GM12878 (cell line): ENCODE results near the gene GNAO1. TPM values are rescaled to one million over a fixed set of nuclear protein-coding genes. Genes with fewer than 3 reads are reported as not detected.

ENCODE experiments used
- ATAC-seq: fragments of 200-7000 bp; cut with Tn5 transposase; 3 replicates; pipeline ENCODE4 v1.9.1; 2020; ENCODE audit warnings: mild to moderate bottlenecking, moderate library complexity
- BruUV-seq: library from RNA; stranded (reverse); fragments of 400-500 nt; replicated peaks from 2 replicates; lab custom pipeline; 2021; lab: Mats Ljungman, UMichigan
- CTCF ChIA-PET: fragments of 300-600 bp; sonication (Branson Sonifier 250); formaldehyde crosslinking; extraction: SDS; loops from one replicate; lab custom pipeline; 2021; ENCODE audit warnings: inconsistent platforms; lab: Yijun Ruan, JAX
- POLR2A ChIA-PET: fragments of 350-600 bp; formaldehyde crosslinking; extraction: SDS; loops from one replicate; lab custom pipeline; 2021; ENCODE audit warnings: inconsistent platforms; lab: Charles Lee
- RAD21 ChIA-PET: fragments of 300-600 bp; sonication (Branson Sonifier 250); formaldehyde crosslinking; loops from one replicate; lab custom pipeline; 2023; ENCODE audit warnings: antibody characterized with exemption; ENCODE audit not compliant: unreplicated experiment; lab: Charles Lee
- SMC1A ChIA-PET: fragments of 300-600 bp; sonication (Branson Sonifier 250); formaldehyde crosslinking; loops from one replicate; lab custom pipeline; 2023; ENCODE audit not compliant: unreplicated experiment, uncharacterized antibody; lab: Charles Lee
- DNase-seq: peaks from one replicate; pipeline ENCODE4 v3.0.0-alpha.2; 2011; ENCODE audit warnings: low read depth, low spot score
- FAIRE-seq: peaks from 3 replicates; lab custom pipeline; 2011; peaks lifted over from hg19 to GRCh38; lab: Jason Lieb, UNC
- H2AFZ ChIP-seq: 2 replicates; pipeline ENCODE4 v1.6.0; 2011; ENCODE audit warnings: low read depth, low read length, control low read depth; ENCODE audit not compliant: control insufficient read depth
- H3K27ac ChIP-seq: 2 replicates; pipeline ENCODE4 v1.5.1; 2011; ENCODE audit warnings: control low read depth; ENCODE audit not compliant: control insufficient read depth, insufficient read depth
- H3K27me3 ChIP-seq, 2 experiments: replicated peaks in 1 of 2; 2 replicates each; pipeline versions ENCODE4 v1.6.0 to v1.6.1; 2011; ENCODE audit warnings: low read length in 1 of 2; ENCODE audit not compliant: control insufficient read depth in 2 of 2, insufficient read depth in 2 of 2
- H3K36me3 ChIP-seq, 2 experiments: 2 replicates each; pipeline ENCODE4 v1.5.1; 2011; ENCODE audit warnings: low read length in 1 of 2; ENCODE audit not compliant: control insufficient read depth in 2 of 2, insufficient read depth in 2 of 2
- H3K4me1 ChIP-seq: 2 replicates; pipeline ENCODE4 v1.6.1; 2011; ENCODE audit warnings: mild to moderate bottlenecking, low read length, moderate library complexity, mixed read lengths; ENCODE audit not compliant: control insufficient read depth, insufficient read depth
- H3K4me2 ChIP-seq: 2 replicates; pipeline ENCODE4 v1.6.0; 2011; ENCODE audit warnings: control low read depth; ENCODE audit not compliant: control insufficient read depth, insufficient read depth
- H3K4me3 ChIP-seq: fragments of 200-600 bp; sonication (generic); 2 replicates; pipeline ENCODE4 v1.5.1; 2016
- H3K79me2 ChIP-seq: 2 replicates; pipeline ENCODE4 v1.6.0; 2011; ENCODE audit warnings: low read length; ENCODE audit not compliant: control insufficient read depth, insufficient read depth
- H3K9ac ChIP-seq: 2 replicates; pipeline ENCODE4 v1.8.0; 2011; ENCODE audit warnings: low read length, control low read depth, mixed read lengths; ENCODE audit not compliant: control insufficient read depth, insufficient read depth
- H3K9me3 ChIP-seq: replicated peaks from 3 replicates; pipeline ENCODE4 v1.5.1; 2011; ENCODE audit warnings: mild to moderate bottlenecking, low read length; ENCODE audit not compliant: control insufficient read depth, insufficient read depth
- H4K20me1 ChIP-seq: 2 replicates; pipeline ENCODE4 v1.6.0; 2011; ENCODE audit not compliant: control insufficient read depth, insufficient read depth
- BACH1 ChIP-seq: fragments of 450-650 bp; IDR thresholded peaks from 2 replicates; pipeline ENCODE4 v1.6.1; 2017; ENCODE audit warnings: mild to moderate bottlenecking, borderline replicate concordance
- BCLAF1 ChIP-seq: fragments of 450-650 bp; IDR thresholded peaks from 2 replicates; pipeline ENCODE4 v1.6.1; 2017; ENCODE audit warnings: antibody characterized with exemption, mild to moderate bottlenecking, moderate library complexity
- JUNB ChIP-seq: IDR thresholded peaks from 2 replicates; pipeline ENCODE4 v1.6.1; 2016; ENCODE audit warnings: antibody characterized with exemption, mild to moderate bottlenecking
- MTA3 ChIP-seq: IDR thresholded peaks from 2 replicates; pipeline ENCODE4 v1.6.1; 2012; ENCODE audit warnings: low read length, inconsistent platforms, borderline replicate concordance
- NFXL1 ChIP-seq: fragments of 450-650 bp; IDR thresholded peaks from 2 replicates; pipeline ENCODE4 v1.6.1; 2017; ENCODE audit warnings: antibody characterized with exemption, mild to moderate bottlenecking, borderline replicate concordance
- SUZ12 ChIP-seq: fragments of 200-600 bp; sonication (generic); IDR thresholded peaks from one replicate; pipeline ENCODE4 v1.6.1; 2018; ENCODE audit warnings: antibody characterized with exemption, mild to moderate bottlenecking; ENCODE audit not compliant: unreplicated experiment
- USF1 ChIP-seq: IDR thresholded peaks from 2 replicates; pipeline ENCODE4 v1.6.1; 2011; ENCODE audit warnings: borderline replicate concordance, low read depth, mild to moderate bottlenecking, moderate library complexity, mixed read lengths, low read length; ENCODE audit not compliant: insufficient read depth; ENCODE audit errors: extremely low read length
- WRNIP1 ChIP-seq: IDR thresholded peaks from 2 replicates; pipeline ENCODE4 v1.6.1; 2011; ENCODE audit warnings: low read depth, low read length, improper control_type of control experiment, borderline replicate concordance
- ZBED1 ChIP-seq: IDR thresholded peaks from 2 replicates; pipeline ENCODE4 v1.6.1; 2016; ENCODE audit warnings: borderline replicate concordance
- ZBTB11 ChIP-seq: fragments of 450-650 bp; formaldehyde crosslinking; IDR thresholded peaks from 2 replicates; pipeline ENCODE4 v1.5.0; 2022; ENCODE audit warnings: mild to moderate bottlenecking, missing genetic modification characterization
- WGBS: methylation state at CpG from one replicate; pipeline ENCODE4 v1.1.6; 2016; ENCODE audit warnings: low lambda C conversion rate; ENCODE audit not compliant: insufficient replicate concordance, insufficient coverage; ENCODE audit errors: missing lambda C conversion rate; 5-methylcytosine and 5-hydroxymethylcytosine counted together
- in situ Hi-C: fragments of 300-500 bp; cut with MboI; formaldehyde crosslinking; loops from 9 replicates; pipeline ENCODE4 v1.14.3; 2018; ENCODE audit warnings: mixed read lengths
- intact Hi-C: fragments of 100-400 bp; cut with micrococcal nuclease; formaldehyde crosslinking; loops from one replicate; pipeline ENCODE4 v1.14.2; 2022; ENCODE audit not compliant: unreplicated experiment
- polyA plus RNA-seq, 11 experiments: library from polyadenylated mRNA; depleted of rRNA in 4 of 11; unstranded in 6 of 11; stranded (reverse) in 5 of 11; fragments of >200 nt; fragmentation: Nextera tagmentation in 4 of 11; fragmentation: Illumina TruSeq in 1 of 11; extraction: Ambion mirVana in 4 of 11; extraction: Trizol in 1 of 11; gene quantifications; 1 replicate in 1 of 11; 2 replicates in 10 of 11; pipeline versions ENCODE4 v1.2.1 to v1.2.3, GENCODE V29; 2011 to 2016; ENCODE audit warnings: inconsistent platforms in 2 of 11, missing spikeins in 2 of 11, low read depth in 1 of 11
- total RNA-seq, 4 experiments: library from RNA; depleted of rRNA in 3 of 4; stranded (reverse); fragments of >200 nt in 3 of 4; fragmentation: Illumina TruSeq in 1 of 4; extraction: Trizol in 1 of 4; gene quantifications; 2 replicates each; pipeline versions ENCODE4 v1.2.1 to v1.2.3, GENCODE V29; 2013 to 2021

GNAO1 gene
- total and polyA plus RNA-seq, 10 of the 15 experiments (the other 5 are each of a cell fraction or from before 2014, with no cell fraction given) = 0.05 to 0.28 (median 0.14) TPM; not detected in 6

GRCh38 chr16:56259425-56259779 lies 68.1 kb downstream of the GNAO1 start:
- no TSS peak for BruUV-seq
- no peak for ATAC-seq
- POLR2A ChIA-PET = no interaction called here

GRCh38 chr16:56260378-56261160 lies 69.3 kb downstream of the GNAO1 start:
- FAIRE-seq (no peak), ATAC-seq (no peak), DNase-seq (no peak)
- 33% methylated on average over 13 of the region's 13 CpGs for WGBS
- Histone ChIP-seq H3K27ac (no peak overlapping the region), H3K4me1 (no peaks in the 10 kb centered on the region), H3K9me3 (no peaks in the 10 kb centered on the region), H3K4me2 (no peak overlapping the region), H3K79me2 (no peaks in the 10 kb centered on the region), H3K4me3 (no peak overlapping the region), H2AFZ (no peak overlapping the region), H3K9ac (no peak overlapping the region), H3K27me3 (peaks cover 5 to 10% of the 10 kb centered on the region in 2 experiments; a peak in 3 of 4 replicates), H3K36me3 (no peaks in the 10 kb centered on the region), H4K20me1 (no peaks in the 10 kb centered on the region; the same call in 1 of the 2 replicates)
- ChIA-PET RAD21 (no interaction called here), CTCF (interaction anchor here (1.0 kb wide), 1 partner anchor 58 kb away, joined by 4 read pairs; no protein-coding TSS in a partner anchor), SMC1A (no interaction called here), POLR2A (no interaction called here)
- no TSS peak for BruUV-seq
- intact Hi-C loops (no loop called here), in situ Hi-C loops (no loop called here)
- TF ChIP-seq USF1 = no peak
- no peak for TF ChIP-seq BCLAF1
- no peak for TF ChIP-seq SUZ12
- no peak for TF ChIP-seq ZBTB11 (CRISPR knock-in tag)

More at GRCh38 chr16:56259425-56259779, 68.1 kb downstream of the GNAO1 start:
- RAD21 ChIA-PET = interaction anchor here (1.2 kb wide), 1 partner anchor 61 kb away, joined by 3 read pairs; no protein-coding TSS in a partner anchor
- no peaks in the 10 kb centered on the region; the same call in 1 of the 2 replicates for H4K20me1 ChIP-seq
- in situ Hi-C loops = no loop called here
- H3K4me2 ChIP-seq = no peak overlapping the region
- DNase-seq (no peak), FAIRE-seq (no peak)
- SMC1A ChIA-PET = no interaction called here
- CTCF ChIA-PET = interaction anchor here (0.5 to 1.0 kb wide), 2 partner anchors 59 to 1303 kb away, joined by 3 to 4 read pairs; no protein-coding TSS in a partner anchor
- no peak overlapping the region for H3K4me3 ChIP-seq
- TF ChIP-seq ZBED1 = no peak
- TF ChIP-seq JUNB = no peak
- no peak for TF ChIP-seq NFXL1
- no peak for TF ChIP-seq MTA3
- TF ChIP-seq WRNIP1 = no peak
- TF ChIP-seq BACH1 = no peak
- no peak overlapping the region for H3K27ac ChIP-seq
- H3K9ac ChIP-seq = no peak overlapping the region
- H3K36me3 ChIP-seq = no peaks in the 10 kb centered on the region
- H3K4me1 ChIP-seq = no peaks in the 10 kb centered on the region
- no peaks in the 10 kb centered on the region for H3K9me3 ChIP-seq
- WGBS = 12% methylated on average over 4 of the region's 4 CpGs
- intact Hi-C loops = no loop called here
- H3K79me2 ChIP-seq = no peaks in the 10 kb centered on the region
- H3K27me3 ChIP-seq = peaks cover 5 to 10% of the 10 kb centered on the region in 2 experiments; a peak in 3 of 4 replicates
- H2AFZ ChIP-seq = no peak overlapping the region
